Panc1 (cell line): ENCODE results near the gene NFATC1. TPM values are rescaled to one million over a fixed set of nuclear protein-coding genes. Genes with fewer than 3 reads are reported as not detected.

Experiments
- ATAC-seq: fragments of 200-7000 bp; cut with Tn5 transposase; 2 replicates; pipeline ENCODE4 v1.9.1; 2020; ENCODE audit warnings: mild to moderate bottlenecking, moderate library complexity
- BruUV-seq: library from RNA; stranded (reverse); fragments of 400-500 nt; replicated peaks from 2 replicates; lab custom pipeline; 2021; lab: Mats Ljungman, UMichigan
- CTCF ChIA-PET: fragments of 300-600 bp; sonication (Branson Sonifier 250); formaldehyde crosslinking; loops from one replicate; lab custom pipeline; 2022; ENCODE audit warnings: antibody characterized with exemption; lab: Charles Lee
- POLR2A ChIA-PET: fragments of 300-600 bp; sonication (Branson Sonifier 250); formaldehyde crosslinking; loops from one replicate; lab custom pipeline; 2022; ENCODE audit warnings: antibody characterized with exemption; lab: Charles Lee
- DNase-seq: peaks from one replicate; pipeline ENCODE4 v3.0.0-alpha.2; 2010; ENCODE audit warnings: low read depth, low spot score
- H3K27ac ChIP-seq: 2 replicates; pipeline ENCODE4 v1.5.1; 2011; ENCODE audit warnings: mild to moderate bottlenecking, low read length, inconsistent platforms
- H3K27me3 ChIP-seq: fragments of 200-500 bp; sonication (Bioruptor generic); 2 replicates; pipeline ENCODE4 v1.6.0; 2014; ENCODE audit warnings: low read length, inconsistent platforms; ENCODE audit not compliant: control insufficient read depth, insufficient read depth
- H3K36me3 ChIP-seq: fragments of 200-500 bp; sonication (Bioruptor generic); 2 replicates; pipeline ENCODE4 v1.5.1; 2014; ENCODE audit warnings: inconsistent platforms, mild to moderate bottlenecking, low read length, moderate library complexity; ENCODE audit not compliant: control insufficient read depth, insufficient read depth
- H3K4me1 ChIP-seq: 2 replicates; pipeline ENCODE4 v1.5.1; 2011; ENCODE audit warnings: inconsistent platforms, mild to moderate bottlenecking, low read length, moderate library complexity; ENCODE audit not compliant: control insufficient read depth, insufficient read depth
- H3K4me3 ChIP-seq, 2 experiments: 2 replicates each; pipeline ENCODE4 v1.5.1; 2011 to 2012; ENCODE audit warnings: low read depth in 2 of 2, low read length in 2 of 2, mild to moderate bottlenecking in 2 of 2, inconsistent platforms in 1 of 2, moderate library complexity in 1 of 2
- H3K9me3 ChIP-seq: fragments of 200-500 bp; sonication (Bioruptor generic); 2 replicates; pipeline ENCODE4 v1.5.1; 2014; ENCODE audit warnings: low read depth, mild to moderate bottlenecking, inconsistent platforms, low read length, moderate library complexity; ENCODE audit not compliant: control insufficient read depth, insufficient read depth
- CTCF ChIP-seq: fragments of 450-650 bp; IDR thresholded peaks from 2 replicates; pipeline ENCODE4 v1.5.1; 2017; ENCODE audit warnings: mild to moderate bottlenecking
- POLR2AphosphoS5 ChIP-seq: IDR thresholded peaks from 2 replicates; pipeline ENCODE4 v1.6.1; 2012; ENCODE audit warnings: mild to moderate bottlenecking, low read depth, low read length, moderate library complexity
- REST ChIP-seq, 2 experiments: IDR thresholded peaks; 2 replicates each; pipeline ENCODE4 v1.6.1; 2011 to 2012; ENCODE audit warnings: low read depth in 2 of 2, control low read depth in 1 of 2, low read length in 1 of 2, mild to moderate bottlenecking in 1 of 2, moderate library complexity in 1 of 2; ENCODE audit not compliant: insufficient read depth in 1 of 2
- SIN3A ChIP-seq: IDR thresholded peaks from 2 replicates; pipeline ENCODE4 v1.6.1; 2012; ENCODE audit warnings: low read depth, mild to moderate bottlenecking, low read length, moderate library complexity, borderline replicate concordance; ENCODE audit not compliant: insufficient read depth
- TCF7L2 ChIP-seq: IDR thresholded peaks from 2 replicates; pipeline ENCODE4 v1.6.1; 2011; ENCODE audit warnings: mild to moderate bottlenecking, low read depth, low read length, inconsistent platforms
- in situ Hi-C: cut with HindIII; loops from 2 replicates; pipeline ENCODE4 v1.10.0; 2016; ENCODE audit warnings: low sequenced_read_pairs, low pct_unique_long_range_greater_than_20kb
- intact Hi-C: fragments of 100-400 bp; cut with micrococcal nuclease; formaldehyde crosslinking; loops from one replicate; pipeline ENCODE4 v1.10.0; 2022; ENCODE audit not compliant: unreplicated experiment
- total RNA-seq: library from RNA; stranded (reverse); gene quantifications from one replicate; pipeline ENCODE4 v1.2.1, GENCODE V29; 2021; ENCODE audit not compliant: unreplicated experiment

The NFATC1 gene
- total RNA-seq, 1 experiment from 2014 or later: 30.8 TPM

GRCh38 chr18:79455261-79455660 is 59.5 kb downstream of the NFATC1 start:
- DNase-seq (no peak), ATAC-seq (no peak)
- intact Hi-C loops (no loop called here), in situ Hi-C loops (no loop called here)
- Histone ChIP-seq H3K4me1 (peaks cover 13% of the 10 kb centered on the region), H3K36me3 (no peaks in the 10 kb centered on the region), H3K9me3 (no peaks in the 10 kb centered on the region), H3K27ac (no peak overlapping the region), H3K27me3 (no peaks in the 10 kb centered on the region), H3K4me3 (no peak overlapping the region)
- ChIA-PET CTCF (no interaction called here), POLR2A (no interaction called here)
- no TSS peak for BruUV-seq
- TF ChIP-seq REST (IDR thresholded peaks at IDR 0.05; ENCODE audit: insufficient read depth in 1 of 2, low read depth in 2 of 2, low read length in 1 of 2): no peak
- TF ChIP-seq CTCF: no peak
- TF ChIP-seq SIN3A: no peak
- TF ChIP-seq POLR2AphosphoS5: no peak
- TF ChIP-seq TCF7L2: no peak

- Histone ChIP-seq H3K36me3 (no peaks in the 10 kb centered on the region), H3K27ac (no peak overlapping the region), H3K27me3 (no peaks in the 10 kb centered on the region), H3K9me3 (no peaks in the 10 kb centered on the region), H3K4me3 (no peak overlapping the region), H3K4me1 (peaks cover 13% of the 10 kb centered on the region)
- in situ Hi-C loops: no loop called here
- ATAC-seq (no peak), DNase-seq (no peak)
- no TSS peak for BruUV-seq
- intact Hi-C loops: no loop called here
- TF ChIP-seq POLR2AphosphoS5 (no peak), SIN3A (no peak), TCF7L2 (no peak), REST (IDR thresholded peaks at IDR 0.05; ENCODE audit: insufficient read depth in 1 of 2, low read depth in 2 of 2, low read length in 1 of 2) (no peak), CTCF (no peak)
- ChIA-PET POLR2A (interaction anchor here (0.7 kb wide), 1 partner anchor 83 kb away, joined by 3 read pairs; no protein-coding TSS in a partner anchor), CTCF (no interaction called here)
Observed at GRCh38 chr18:79456105-79456980, 60.6 kb downstream of the NFATC1 start.
